AG08396 (cell line): ENCODE results near the gene RNF149.

Source experiments
- DNase-seq: peaks from one replicate; pipeline ENCODE4 v3.0.0; 2012; ENCODE audit warnings: low spot score, mixed read lengths

RNF149 gene

DNA sequence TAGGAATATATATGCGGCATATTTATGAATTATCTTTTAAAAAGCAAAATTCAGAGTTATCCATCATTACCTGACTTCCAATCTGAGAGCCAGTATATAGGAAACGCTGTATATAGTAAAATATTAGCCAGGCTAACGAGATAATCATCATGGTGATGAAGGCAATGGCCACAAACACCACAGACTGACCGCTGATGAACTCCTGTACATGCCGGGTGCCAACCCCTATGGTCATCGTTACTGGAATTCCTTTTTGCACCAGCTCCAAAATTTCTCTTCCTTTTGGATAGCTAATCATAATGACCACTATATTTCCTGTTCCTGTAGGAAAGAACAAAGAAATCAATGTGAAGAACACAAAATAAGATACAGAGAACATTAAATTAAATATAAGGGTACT lies 13.6 kb downstream of the RNF149 start:
- no peak for DNase-seq

DNA sequence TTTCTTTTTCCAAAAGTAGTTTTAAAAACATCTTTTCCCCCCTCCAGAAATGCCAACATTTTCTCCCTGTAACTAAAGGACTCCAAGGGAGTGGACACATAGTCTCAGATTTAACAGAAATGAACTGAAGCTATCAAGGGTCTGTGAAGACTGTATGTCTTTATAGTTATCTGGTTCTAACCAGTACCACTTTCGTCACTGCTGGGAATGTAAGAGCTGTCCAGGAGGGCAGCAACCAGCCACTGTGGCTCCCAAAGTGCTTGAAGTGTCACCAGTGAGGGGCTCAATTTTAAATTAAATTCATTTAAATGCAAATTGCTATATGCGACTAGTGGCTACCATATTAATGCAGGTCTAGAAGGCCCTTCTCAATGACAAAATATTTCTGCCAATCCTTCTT lies 15.0 kb downstream of the RNF149 start:
- no peak for DNase-seq

DNA sequence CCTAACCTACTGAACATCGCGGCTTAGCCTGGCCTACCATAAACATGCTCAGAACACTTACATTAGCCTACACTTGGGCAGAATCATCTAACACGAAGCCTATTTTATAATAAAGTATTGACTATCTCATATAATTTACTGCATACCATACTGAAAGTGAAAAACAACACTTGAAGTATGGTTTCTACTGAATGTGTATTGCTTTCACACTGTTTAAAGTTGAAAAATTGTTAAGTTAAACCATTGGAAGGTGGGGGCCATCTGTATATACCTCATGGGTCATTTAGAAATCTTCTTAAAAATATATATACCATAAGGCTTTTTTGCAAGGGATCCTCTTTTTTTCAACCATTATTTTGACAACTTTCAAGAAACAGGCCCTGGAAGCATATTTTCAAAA lies 16.5 kb downstream of the RNF149 start:
- DNase-seq = no peak

DNA sequence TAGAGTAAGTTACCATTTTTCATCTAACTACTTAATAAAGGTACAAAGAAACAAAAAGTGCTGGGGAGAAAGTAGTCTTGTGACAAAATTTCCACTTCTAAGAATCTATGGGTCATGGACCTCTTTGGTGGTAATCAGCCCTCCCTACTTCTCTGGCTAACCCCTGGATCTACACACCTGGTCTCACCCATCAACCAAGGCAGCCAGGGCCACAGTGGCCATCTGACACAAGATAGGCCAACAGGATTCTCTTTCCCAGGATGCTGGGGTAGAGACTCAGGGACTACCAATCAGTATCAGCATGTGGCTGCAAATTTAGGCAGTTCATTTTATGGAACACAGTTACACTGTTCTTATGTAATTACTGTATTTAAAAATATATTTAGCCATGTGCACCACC lies 17.8 kb downstream of the RNF149 start:
- no peak for DNase-seq

DNA sequence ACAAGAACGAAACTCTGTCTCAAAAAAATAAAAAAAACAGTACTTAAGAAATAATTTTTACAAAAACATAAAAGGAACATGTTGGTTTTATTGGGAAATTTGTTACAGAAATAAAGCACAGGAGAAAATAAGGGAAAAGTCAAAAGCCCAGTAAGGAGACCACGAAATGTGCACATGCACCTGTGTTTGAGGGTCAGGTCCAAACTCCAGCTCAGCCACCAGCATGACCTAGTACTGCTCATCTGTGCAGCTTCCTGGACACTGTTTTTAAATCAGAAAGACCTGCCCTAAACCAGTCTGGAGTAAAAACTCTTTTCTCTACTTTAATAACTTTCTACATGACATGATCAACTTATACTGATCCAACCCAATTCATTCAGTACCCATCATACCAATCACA lies 21.2 kb downstream of the RNF149 start:
- no peak for DNase-seq

DNA sequence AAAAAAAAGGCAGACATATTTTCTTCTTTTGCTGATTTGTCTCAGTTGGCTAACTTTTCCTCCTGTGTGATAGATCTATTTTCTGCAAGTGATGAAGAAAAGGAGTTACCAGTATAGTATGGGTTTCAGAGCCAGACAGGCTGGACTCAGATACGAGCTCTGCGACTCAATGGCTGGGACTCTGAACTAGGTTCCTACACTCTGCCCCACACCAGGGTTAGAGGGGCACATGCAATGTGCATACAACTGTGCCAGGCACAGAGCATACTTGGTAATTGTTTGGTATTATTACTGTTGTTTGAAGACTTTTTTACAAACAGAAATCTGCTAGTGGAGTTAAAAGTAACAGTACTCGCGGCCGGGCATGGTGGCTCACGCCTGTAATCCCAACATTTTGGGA lies 21.8 kb downstream of the RNF149 start:
- DNase-seq = no peak

DNA sequence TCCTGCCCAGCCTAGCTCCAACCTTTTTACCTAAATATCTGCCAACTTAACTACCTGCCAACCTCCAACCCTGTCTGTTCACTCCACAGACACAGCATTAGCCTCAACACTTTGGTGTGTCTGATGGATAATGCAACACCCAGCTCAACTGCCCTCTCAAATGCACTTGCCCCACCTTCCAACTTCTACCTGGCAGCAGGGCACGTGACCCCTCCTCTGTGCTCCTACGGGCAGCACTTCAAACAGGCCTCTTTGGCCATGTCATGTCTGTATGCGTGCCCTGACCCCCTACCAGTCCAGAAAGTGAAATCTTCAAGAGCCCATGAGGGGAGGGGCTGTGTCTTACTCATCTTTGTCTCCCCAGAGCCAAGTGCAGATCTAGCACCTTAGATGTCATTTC lies 25.5 kb downstream of the RNF149 start:
- DNase-seq = no peak

DNA sequence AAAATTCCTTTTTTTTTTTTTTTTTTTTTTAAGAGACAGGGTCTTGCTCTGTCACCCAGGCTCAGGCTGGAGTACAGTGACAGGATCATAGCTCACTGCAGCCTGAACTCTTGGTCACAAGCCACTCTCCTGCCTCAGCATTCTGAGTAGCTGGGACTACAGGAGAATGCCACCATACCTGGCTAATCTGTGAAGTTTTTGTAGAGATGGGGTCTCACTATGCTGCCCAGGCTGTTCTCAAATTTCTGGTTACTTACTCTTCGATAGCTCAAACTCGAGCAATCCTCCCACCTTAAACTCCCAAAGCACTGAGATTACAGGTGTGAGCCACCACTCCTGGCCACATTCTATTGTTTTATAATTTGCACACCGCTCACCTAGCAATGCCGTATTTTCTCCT lies 27.0 kb downstream of the RNF149 start:
- no peak for DNase-seq

DNA sequence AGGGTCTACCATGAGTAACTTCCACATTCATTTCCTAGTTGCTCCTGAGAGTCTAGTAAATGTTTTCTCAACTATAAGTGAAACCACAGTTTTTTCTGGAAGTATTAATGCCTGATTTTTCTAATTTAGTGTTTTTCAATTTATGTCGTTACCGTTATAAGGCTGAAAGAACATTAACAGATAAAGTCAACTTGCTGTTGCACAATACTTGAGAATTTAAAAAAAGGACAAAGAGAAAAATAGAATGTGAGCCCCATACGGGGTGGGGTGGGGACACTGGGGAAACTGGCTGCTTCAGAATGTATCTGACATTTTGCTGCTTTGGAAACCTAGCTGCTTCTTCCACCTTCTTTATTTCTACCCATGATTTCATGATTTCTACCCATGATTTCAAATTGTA lies 29.6 kb downstream of the RNF149 start:
- DNase-seq = no peak

DNA sequence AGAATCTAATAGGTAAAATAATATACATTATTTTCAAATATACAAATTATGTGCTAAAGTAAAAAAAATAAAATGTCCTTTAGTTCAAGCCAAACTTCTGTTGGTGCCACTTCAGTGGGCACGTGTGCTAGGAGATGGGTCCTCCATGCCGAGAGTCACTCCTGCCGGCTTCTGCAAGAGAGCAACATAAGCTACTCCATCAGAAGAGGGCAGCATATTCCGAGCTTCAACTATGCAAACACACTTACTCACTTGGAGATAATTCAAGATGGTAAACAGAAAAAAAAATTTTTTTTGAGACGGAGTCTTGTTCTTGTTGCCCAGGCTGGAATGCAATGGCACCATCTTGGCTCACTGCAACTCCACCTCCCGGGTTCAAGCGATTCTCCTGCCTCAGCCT lies 31.4 kb downstream of the RNF149 start:
- no peak for DNase-seq

DNA sequence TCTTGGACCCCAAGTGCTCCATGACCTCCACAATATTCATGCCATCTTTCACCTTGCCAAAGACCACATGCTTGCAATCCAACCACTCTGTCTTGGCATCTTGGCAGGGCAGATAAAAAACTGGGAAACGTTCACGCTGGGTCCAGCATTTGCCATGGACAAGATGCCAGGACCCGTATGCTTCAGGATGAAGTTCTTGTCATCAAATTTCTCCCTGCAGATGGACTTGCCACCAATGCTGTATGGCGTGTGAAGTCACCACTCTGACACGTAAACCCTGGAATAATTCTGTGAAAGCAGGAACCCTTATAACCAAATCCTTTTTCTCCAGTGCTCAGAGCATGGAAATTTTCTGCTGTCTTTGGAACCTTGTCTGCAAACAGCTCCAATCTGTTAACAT lies 34.4 kb downstream of the RNF149 start:
- no peak for DNase-seq

DNA sequence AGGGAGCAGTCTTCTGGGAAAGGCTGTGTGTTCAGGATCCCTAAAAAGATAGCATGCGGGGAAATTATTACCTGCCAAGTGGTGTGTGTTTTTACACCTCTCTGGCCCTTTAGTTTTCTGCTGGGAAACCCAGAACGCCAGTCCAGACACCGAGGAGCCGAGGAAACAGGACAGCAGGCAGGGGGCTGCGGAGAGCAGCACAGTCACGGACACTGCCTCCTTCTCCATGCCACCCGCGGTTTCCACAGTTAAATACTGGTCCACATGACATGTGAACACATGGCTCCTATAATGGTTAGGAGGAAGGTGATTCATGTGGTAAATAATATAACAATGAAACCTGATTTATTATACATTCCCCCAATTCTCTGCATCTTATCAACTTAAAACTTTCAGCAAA lies 35.4 kb downstream of the RNF149 start:
- DNase-seq = no peak

DNA sequence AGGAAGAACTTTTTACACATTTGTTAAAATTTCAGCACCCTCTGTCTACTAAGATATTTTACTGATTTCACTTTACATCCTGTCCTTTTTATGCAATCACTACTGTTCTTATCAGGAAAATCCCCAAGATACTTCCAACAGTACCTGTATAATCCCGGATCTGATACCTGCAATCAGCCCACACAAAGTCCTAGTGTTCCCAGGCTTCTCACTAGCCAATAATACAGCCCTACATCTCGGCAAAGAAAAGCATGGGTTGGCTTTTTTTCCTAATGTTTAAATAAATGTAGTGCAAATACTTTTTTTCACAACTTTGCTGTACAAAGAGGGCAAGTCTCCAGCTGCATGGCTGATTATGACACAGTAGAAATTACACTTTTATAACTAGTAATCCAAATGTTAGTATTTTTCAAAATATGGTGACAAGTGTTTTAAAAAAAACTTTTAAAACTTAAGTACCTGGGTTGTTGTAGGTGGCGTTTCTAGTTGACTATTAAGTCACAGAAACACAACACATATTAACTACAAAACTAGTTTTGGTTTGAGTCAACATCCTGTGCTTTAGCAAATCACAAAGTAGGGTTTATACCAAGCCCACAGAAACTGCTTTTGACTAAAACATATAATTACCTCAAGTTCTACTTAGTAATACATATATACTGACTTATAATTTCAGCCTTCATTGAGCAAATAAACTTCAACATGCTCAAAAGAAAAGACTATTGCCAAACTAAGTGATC lies 36.3 kb downstream of the RNF149 start:
- no peak for DNase-seq

DNA sequence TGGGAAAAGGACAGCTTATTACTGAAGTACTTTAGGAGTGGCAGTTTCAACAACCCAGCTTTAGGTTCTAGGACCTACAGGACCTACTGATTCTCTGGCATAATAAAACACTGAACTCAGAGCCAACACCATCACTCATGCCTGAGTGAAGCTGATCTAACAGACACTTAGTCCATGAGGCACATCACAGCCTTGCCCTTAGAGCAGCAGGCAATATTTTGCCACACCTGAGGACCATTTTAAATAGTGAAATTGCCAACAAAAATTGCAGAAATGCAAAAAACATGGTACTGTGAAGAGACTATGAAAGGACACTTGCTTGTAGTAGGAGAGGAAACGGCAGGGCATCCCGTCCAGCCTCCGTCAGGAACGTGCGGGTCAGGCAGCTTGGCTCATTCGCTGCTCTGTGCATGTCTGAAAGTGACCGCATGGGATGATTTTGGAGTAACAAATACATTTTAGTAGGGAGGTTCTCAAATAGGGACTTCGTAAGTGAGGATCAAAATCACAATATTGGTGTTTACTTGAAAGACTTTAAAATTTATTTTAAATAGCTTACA lies 37.7 kb downstream of the RNF149 start:
- no peak for DNase-seq

DNA sequence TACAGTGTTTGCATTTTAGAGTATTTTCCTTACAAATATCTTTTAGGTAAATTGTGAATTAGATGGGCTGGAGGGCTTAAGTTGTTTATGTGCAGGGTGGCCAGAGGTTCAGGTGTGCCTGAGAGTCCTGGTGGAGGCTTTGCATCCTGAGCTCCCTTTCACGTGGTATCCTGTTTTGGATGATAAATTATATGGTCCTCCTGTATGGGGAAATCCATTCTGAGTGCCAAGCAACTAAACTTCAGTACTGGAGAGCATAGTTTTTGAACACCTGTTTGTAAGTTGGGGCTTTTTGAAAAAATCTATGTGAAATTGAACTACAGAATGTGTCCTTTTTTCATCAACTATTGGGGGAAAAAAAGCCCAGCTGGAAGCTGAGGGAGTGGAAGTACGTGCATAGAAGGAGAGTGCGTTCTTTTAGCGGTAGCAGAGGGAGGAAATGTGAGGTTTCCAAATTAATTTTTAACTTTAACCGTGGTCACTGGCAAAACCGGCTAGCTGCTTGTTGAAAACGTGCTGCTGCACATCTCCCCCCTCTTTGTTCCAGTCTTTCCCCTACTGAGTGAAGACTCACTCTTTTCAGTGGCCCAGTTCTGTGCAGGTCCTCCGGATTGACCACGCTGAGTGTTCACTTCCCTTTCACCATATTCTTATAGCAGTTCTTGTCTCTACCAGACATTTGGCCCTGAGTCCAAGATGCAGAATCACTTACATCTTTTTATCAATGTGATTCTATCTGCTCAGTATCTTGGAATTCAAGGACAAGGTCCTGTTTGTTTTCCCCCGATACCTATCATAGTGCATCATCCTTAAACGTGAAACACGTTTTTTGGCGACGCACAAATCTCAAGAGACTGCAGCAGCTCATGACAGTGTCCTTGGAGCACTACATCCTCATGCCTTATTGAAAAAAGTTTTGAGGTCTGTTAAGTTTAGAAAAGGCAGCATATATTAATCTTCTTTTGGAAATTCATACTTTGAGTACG lies 40.5 kb downstream of the RNF149 start:
- no peak for DNase-seq

DNA sequence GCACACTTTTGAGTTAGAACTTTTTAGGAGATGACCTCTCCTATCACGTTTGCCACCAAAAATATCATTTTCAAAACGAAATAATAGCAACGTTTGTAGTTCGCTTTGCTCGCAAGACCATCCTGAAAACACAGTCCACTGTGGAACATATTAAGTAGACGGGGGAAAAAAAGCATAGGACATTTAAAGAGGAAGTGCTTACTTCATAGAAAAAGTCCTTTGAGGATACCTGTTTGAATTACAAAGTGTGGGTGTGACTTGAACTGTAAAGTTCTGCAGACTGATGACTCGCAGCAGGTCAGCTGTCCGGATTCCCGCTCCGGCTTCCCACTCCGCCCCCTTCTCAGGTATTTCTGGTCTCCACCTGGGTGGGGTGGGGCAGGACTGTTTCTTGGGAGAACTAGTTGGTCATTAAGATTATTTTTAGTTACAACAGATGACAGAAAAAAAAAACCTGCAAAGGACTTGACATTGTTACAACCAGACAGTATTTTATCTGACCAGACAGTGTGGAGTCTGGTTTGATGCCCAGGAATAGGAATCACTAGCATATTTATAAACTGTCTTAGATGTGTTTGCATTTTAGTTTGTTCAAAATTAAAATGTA lies 42.5 kb downstream of the RNF149 start:
- DNase-seq = no peak

DNA sequence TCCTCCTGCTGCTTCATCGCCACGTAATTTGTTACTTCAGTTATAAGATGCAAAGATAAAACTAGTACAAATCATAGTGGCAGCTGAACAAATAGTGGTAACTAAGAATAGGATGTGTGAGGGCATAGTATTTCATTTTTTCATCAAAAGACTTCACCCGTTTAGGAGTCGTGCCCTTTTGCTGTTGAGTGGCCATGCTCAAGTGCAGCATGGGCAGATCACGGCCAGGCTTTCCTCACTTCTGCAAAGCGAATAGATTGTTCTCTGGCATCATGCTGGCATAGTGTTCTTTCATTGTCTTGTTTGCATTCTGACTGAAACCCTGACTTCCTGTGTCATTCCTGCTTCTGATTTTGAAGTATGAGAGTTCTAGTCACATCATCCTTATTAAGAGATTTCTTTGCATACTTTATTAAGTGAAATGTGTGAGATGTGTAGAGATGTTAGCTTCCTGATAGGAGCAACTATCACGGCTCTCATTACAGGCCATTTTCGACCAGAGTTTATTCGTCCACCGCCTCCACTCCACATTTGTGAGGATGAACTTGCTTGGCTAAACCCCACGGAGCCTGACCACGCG lies 44.1 kb downstream of the RNF149 start:
- DNase-seq = no peak

DNA sequence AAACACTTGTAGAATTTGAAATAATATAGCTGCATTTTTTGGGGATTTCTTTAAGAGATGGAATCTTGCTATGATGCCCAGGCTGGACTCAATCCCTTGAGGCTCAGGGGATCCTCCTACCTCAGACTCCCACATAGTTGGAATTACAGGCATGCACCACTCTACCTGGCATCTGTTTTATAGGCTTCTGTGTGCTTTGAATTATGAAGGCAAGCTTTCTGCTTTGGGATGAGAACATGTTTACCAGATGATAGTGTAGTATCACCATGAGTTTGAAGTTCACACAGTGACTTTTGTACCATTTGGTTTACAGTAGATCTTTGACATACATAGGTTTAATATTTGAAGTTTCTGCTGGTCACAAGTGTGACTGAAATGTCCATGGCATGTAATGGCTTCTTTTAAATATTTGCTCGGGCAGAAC lies 45.1 kb downstream of the RNF149 start:
- DNase-seq = no peak

DNA sequence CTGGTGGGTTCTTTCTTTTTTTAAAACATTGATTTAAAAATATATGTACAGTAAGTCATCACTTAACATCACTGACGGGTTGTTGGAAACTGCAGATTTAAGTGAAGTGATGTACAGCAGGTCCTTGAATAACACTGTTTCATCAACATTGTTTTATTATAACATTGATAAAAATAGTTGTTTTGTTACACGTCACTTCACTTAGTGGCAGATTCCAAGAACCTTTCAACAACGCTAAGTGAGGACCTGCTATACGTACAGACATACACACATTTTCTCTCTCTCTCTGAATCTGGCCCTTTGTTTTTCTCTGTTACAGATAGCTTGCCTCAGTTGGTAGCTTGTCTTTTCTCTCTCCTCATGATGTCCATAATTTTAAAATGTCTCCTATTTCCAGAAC lies 46.4 kb downstream of the RNF149 start:
- no peak for DNase-seq

DNA sequence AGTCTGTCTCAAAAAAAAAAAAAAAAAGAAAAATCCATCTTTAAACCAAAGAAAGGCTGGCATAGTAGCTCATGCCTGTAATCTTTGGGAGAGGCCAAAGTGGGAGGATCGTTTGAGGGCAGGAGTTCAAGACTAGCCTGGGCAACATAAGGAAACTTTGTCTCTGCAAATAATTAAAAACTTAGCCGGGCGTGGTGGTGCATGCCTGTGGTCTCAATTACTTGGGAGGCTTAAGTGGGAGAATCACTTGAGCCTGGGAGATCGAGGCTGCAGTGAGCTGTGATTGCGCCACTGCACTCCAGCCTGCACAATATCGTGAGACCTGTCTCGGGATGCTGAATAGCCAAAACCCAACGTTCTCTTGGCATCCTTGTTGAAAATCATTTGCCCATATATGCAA lies 49.7 kb downstream of the RNF149 start:
- no peak for DNase-seq

DNA sequence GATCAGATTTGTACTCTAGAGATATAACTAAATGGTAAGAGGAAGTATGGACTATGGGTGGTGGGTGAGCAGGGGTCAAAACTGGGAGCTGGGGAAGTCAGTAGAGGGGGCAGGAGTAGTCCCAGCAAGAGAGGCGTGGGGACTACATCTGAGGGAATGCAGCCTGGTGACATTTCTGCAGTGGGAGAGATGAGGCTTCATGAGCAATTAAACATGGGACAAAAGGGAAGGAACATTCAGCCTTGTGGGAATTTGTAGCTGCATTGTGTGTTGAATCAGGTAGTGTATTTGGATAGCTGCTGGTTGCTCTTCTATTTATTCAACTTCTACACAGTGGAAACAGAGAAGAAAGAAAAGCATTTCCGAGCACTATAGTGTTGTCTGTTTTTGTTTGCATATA lies 52.2 kb downstream of the RNF149 start:
- DNase-seq = no peak

DNA sequence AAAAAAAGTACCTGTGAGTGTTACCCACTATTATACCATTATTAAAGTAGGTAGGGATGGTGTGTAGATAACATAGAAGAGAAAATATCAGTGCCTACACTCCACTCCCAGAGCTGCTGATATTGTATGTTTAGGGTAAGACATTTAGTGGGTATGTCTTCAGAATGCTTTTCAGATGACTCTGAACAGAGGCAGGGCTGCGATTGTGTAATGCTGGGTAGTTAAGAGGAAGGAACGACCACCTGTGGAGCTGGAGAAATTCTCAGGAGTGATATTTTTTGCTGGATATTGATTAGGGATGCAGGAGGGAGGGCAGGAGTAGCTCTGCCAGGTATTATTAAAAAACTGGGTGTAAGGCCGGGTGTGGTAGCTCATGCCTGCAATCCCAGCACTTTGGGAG lies 53.0 kb downstream of the RNF149 start:
- no peak for DNase-seq
